Vagina (tissue), 2 donors: ENCODE results near the gene SPNS3.

Source experiments
- POLR2A ChIP-seq, 2 donors: fragments of 450-650 bp; IDR thresholded peaks; one replicate each; pipeline ENCODE4 v1.6.1; 2017; ENCODE audit warnings: antibody characterized with exemption in 2 of 2, mild to moderate bottlenecking in 2 of 2, moderate library complexity in 2 of 2
- POLR2AphosphoS5 ChIP-seq, 2 donors: sonication (generic); formaldehyde crosslinking; IDR thresholded peaks; one replicate each; pipeline ENCODE4 v1.9.0; 2017; ENCODE audit warnings: antibody characterized with exemption in 2 of 2, mild to moderate bottlenecking in 2 of 2, low read depth in 1 of 2; ENCODE audit not compliant: insufficient read depth in 1 of 2
- TF ChIP-seq, protein P1 (sequence below), 3 experiments: fragments of 450-650 bp in 2 of 3; fragments of 200-600 bp in 1 of 3; sonication (generic) in 1 of 3; IDR thresholded peaks; one replicate each; pipeline ENCODE4 v1.5.1; 2017 to 2019; ENCODE audit warnings: antibody characterized with exemption in 3 of 3, mild to moderate bottlenecking in 2 of 3, moderate library complexity in 2 of 3

DNA sequence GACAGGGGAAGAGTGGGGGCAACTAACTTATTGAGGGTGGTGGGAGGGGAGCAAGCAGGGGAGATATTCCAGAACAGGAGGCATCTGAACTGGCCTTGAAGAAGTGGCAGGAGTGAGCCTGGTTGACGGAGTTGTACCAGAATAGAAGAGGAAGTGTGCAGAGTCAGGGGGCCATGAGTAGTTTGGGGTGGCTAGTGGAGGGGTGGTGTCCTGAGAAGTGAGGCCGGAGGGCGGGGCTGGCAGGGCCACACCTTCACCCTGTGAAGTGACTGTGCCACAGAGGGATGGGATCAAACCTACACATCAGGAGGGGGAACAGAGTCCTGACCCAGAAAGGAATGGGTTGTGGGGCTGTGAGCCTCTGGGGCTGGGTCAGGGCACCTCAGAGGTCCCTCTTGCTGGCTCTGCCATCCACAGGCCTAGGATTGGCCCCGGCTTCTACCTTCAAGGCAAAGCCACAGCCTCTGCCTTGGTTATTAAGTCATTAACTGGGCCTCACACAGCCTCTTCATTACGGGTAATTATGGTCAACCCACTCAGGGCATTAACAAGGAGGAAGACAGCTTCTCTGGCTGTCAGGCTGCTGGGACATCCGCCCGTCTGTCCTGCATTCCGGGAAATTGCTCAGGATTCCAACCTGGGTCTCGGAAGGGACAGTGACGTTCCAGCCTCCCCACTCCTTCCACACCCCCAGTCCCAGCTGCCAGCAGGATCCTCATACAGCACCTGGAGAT lies 77.6 kb downstream of the SPNS3 start:
- TF ChIP-seq, protein P1, sequence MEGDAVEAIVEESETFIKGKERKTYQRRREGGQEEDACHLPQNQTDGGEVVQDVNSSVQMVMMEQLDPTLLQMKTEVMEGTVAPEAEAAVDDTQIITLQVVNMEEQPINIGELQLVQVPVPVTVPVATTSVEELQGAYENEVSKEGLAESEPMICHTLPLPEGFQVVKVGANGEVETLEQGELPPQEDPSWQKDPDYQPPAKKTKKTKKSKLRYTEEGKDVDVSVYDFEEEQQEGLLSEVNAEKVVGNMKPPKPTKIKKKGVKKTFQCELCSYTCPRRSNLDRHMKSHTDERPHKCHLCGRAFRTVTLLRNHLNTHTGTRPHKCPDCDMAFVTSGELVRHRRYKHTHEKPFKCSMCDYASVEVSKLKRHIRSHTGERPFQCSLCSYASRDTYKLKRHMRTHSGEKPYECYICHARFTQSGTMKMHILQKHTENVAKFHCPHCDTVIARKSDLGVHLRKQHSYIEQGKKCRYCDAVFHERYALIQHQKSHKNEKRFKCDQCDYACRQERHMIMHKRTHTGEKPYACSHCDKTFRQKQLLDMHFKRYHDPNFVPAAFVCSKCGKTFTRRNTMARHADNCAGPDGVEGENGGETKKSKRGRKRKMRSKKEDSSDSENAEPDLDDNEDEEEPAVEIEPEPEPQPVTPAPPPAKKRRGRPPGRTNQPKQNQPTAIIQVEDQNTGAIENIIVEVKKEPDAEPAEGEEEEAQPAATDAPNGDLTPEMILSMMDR (IDR thresholded peaks at IDR 0.05): no peak
- no peak for TF ChIP-seq POLR2A (IDR thresholded peaks at IDR 0.05)
- no peak for TF ChIP-seq POLR2AphosphoS5 (IDR thresholded peaks at IDR 0.05; ENCODE audit: insufficient read depth in 1 of 2, low read depth in 1 of 2)
